Pulmonary artery endothelial cell (primary cell): ENCODE results near the gene TNNI3K. TPM values are rescaled to one million over a fixed set of nuclear protein-coding genes. Genes with fewer than 3 reads are reported as not detected.

Source experiments
- DNase-seq: peaks from one replicate; pipeline ENCODE4 v3.0.0-alpha.2; 2011; ENCODE audit warnings: low read depth, low spot score
- total RNA-seq: library from RNA; depleted of rRNA; stranded (reverse); fragments of >200 nt; gene quantifications from 2 replicates; pipeline ENCODE4 v1.2.3, GENCODE V29; 2014

The TNNI3K gene
- total RNA-seq, 1 donor from 2014 or later: 0.20 TPM

DNA sequence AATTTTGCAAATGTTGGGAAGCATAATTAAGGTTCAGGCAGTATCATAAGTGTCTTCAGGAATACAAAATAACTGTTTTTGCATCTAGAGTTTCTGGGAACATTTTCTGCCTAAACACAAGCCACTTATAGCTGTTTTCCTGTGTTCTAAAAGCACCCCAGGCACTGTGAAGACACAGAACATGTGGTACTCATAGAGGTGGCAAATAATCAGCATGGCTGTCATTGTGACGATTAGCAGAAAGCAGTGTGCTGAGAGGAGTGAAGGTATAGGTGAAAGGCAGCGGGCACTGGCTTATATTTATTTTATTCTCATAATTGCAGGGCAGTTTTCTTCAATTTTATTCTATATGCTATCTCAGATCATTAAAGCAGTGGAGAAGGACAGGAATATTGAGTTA, 157.7 kb downstream of the TNNI3K start:
- DNase-seq: no peak

GRCh38 chr1:74395571-74395970, 160.4 kb downstream of the TNNI3K start:
- DNase-seq: no peak

DNA sequence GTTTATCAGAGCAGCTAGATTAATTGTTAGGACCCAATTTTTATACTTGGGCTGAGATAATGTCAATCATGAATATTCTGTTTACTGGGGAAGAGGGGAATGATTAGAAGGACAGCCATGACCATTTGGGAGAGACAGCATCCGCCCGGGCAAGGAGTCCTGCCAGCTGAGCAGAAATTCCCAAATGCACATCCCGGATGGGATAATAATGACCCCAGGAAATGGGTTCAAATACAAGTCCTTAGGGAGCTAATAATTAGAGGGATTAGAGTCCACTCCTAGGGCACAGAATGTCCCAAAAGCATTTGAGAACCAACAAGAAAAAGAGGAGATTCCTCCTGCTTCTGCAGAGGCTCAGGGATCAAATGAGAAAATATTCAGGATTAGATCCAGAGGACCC, 161.3 kb downstream of the TNNI3K start:
- no peak for DNase-seq

GRCh38 chr1:74396933-74397332, 161.7 kb downstream of the TNNI3K start:
- DNase-seq: no peak

GRCh38 chr1:74399249-74399648, 164.1 kb downstream of the TNNI3K start:
- no peak for DNase-seq

- no peak for DNase-seq
Observed at GRCh38 chr1:74402873-74403272, 167.7 kb downstream of the TNNI3K start.

DNA sequence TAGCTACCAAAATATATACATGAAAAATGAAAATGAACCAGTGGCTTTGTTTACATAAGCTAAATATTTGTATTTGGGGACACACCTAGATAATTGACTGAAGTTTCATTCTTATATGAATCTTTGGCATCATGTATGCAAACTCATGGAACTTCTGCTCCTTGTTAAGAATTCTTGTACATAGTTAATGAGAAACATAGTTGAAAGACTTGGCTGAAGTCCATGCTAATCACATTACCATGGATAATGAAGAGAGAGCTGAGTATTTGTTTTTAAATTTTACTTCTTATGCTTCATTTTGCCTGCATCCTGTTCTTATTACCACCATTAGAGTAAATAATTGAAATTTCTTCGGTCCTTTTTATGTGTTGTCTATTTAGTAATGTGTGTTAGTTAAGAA, 168.4 kb downstream of the TNNI3K start:
- no peak for DNase-seq

DNA sequence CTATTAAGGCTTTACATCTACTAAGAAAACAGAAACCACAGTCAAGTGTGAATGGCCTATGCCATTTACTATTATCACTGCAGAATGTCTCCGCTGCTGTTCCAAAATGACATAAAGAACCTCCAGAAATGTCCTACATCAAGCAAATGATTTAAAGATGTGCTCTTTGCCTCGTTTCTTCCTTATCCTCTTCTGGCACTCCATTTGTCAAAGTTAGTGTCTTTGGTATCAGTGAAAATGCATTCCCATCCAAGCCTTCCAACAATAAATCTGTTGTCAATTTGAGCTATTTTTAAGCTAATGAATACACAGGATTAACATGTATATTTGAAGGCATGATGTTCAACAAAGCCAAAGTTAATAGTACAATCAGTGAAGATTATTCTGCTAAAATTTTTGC, 171.6 kb downstream of the TNNI3K start:
- DNase-seq: no peak

GRCh38 chr1:74407902-74408301, 172.7 kb downstream of the TNNI3K start:
- DNase-seq: no peak

- DNase-seq: no peak
Observed at GRCh38 chr1:74412244-74412643, 177.1 kb downstream of the TNNI3K start.

DNA sequence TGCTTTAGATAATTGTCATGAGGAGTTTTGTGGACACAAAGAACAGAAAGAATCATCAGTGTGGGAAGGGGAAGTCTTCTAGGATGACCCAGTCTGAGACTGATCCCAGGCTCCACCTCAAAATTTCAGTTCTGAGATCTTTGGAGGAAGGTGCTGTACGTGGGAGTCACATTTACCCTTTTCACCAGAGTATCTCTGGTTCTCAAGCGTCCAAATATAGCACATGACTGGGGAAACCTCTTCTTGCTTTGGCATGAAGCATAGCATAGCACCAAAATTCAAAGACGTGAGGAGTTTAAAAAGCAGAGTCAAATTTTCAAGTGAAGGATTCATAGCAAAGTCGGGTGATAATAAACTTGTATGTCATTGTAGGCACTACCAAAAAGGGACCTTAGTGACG, 180.7 kb downstream of the TNNI3K start:
- no peak for DNase-seq

DNA sequence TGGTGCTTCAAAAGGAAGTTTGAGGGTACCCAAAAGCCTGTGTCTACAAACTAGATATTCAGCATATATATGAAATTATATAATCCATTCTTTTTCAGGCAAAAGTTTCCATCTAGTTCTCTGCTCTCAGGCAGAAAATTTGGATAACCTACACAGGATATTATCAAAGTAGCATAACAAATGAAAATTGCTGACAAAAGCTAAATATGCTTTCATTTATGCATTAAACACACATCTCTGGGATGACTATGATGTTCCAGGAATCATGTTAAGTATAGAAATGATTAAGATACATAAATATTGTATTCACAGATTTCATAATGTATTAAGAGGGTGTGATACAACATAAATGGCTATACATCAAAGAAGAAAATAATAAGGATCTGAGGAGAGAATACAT, 184.4 kb downstream of the TNNI3K start:
- DNase-seq: no peak

DNA sequence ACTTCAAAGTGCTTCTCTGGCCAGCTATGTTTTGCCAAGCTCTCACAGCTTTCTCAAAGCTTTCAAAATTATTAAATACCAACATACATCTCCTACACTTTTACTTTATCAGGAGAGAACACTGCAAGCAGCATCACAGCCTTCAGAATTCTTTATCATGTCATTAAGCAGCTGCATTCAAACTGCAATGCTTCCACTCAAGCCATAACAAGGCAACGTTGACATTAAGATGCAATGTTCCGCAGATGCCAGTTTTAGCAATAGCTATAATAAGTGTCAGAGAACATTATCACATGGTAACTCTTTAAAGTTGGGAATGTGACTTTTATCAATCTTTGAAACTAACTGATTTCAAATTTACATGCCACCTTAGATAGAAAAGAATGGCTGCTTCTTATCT, 185.3 kb downstream of the TNNI3K start:
- no peak for DNase-seq

- no peak for DNase-seq
Observed at GRCh38 chr1:74422421-74423292, 187.5 kb downstream of the TNNI3K start.

- DNase-seq: no peak
Observed at GRCh38 chr1:74423471-74423870, 188.3 kb downstream of the TNNI3K start.

- DNase-seq: no peak
Observed at GRCh38 chr1:74425676-74426075, 190.5 kb downstream of the TNNI3K start.

GRCh38 chr1:74426208-74426937, 191.2 kb downstream of the TNNI3K start:
- DNase-seq: no peak

DNA sequence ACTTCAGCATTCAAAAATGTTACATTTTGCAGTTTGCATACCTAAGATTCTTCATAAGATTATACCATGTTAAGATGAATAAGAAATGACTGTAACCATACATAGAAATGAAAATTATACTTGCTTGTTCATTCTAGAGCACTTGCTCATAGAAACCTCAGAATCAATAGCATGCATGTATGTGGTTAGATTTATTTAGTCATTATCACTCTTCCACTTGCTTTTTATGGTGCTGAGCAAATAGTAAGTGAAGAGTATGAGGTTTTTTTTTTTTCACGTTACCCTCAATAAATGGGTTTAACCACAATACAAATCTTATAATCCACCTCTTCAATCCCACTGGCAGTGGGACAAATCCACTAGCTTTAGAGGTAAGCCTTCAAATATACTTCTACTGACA, 192.5 kb downstream of the TNNI3K start:
- DNase-seq: no peak

DNA sequence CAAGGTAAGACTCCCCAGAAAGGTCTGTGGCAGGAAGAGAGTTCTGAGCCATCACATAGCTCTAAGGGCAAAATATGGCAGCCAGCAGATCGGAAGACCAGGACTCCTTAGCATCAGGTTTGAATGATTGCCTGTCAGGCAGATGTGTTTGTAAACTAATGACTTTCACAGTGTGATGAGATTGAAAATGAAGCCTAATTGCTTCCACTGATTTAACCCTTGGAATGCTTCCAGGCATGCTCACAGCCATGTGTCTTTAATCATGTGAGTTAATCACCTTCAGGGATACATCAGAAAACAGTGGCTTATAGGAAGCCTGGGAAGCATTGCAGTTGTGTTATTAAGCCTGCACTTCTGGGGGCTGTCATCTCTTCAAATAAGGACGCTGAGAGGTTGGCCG, 194.4 kb downstream of the TNNI3K start:
- no peak for DNase-seq

DNA sequence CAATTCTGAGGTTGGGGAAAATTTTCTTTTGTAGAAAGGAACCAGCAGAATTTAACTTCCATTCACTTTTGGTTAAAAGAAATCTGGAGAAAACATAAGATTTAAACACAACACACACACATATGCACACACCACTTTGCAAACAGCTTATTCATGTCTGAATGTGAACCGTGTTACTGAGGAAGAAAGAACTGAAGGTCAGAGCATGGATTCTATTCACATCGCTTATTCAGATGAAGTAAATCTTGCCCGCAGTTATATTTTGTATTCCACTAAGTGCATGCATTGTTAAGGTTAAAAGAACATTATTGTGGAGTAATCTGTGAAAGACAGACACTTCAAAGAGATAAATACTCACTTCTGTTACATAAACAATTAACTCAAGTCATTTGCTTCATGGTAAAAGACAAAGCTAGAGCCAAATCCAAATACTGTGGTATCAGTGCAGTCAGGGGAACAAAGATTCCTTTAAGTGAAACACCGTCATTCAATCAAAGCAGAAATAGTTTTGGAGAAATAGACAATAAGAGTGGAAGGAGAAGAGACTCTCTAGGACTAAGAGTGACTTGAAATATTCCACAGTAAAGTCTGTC, 195.3 kb downstream of the TNNI3K start:
- no peak for DNase-seq

- no peak for DNase-seq
Observed at GRCh38 chr1:74431531-74431930, 196.3 kb downstream of the TNNI3K start.

DNA sequence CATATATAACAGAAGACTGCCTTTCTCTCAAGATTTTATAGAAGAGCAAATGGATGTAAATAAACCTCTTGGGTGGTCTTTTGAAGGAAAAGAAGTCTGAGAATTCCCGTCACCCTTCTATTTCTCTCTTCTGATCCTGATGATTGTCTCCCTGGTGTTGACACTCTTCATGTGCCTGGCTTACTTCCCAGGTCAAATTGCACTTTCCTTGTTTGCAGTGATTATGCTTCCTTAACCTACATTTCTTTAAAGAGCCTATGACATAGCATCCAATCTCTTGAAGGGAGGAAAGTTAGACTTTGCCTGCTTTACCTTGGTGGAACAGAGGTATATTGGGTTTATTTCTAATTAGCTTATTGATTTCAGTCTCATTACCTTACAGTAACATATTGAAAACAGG, 197.1 kb downstream of the TNNI3K start:
- DNase-seq: no peak
